Measurements from ENCODE around the gene MAGEB17. TPM values are rescaled to one million over a fixed set of nuclear protein-coding genes. Genes with fewer than 3 reads are reported as not detected.
"Not testable (repeated sequence)": the region's sequence is repeated elsewhere in the genome, so short reads cannot be mapped to it uniquely, and the experiment has no call there.

MAGEB17 gene
- total RNA-seq, 6 donors from 2014 or later, result not detected

- no peaks in the 10 kb centered on the region for H3K9me3 ChIP-seq
- H3K4me1 ChIP-seq, result no peaks in the 10 kb centered on the region
- H3K4me3 ChIP-seq, result no peak overlapping the region
- H3K27me3 ChIP-seq, result no peaks in the 10 kb centered on the region
- DNase-seq (no peak), ATAC-seq (ENCODE audit: low FRiP score in 2 of 2) (no peak)
- H3K36me3 ChIP-seq, result no peaks in the 10 kb centered on the region
- TF ChIP-seq, protein P1, sequence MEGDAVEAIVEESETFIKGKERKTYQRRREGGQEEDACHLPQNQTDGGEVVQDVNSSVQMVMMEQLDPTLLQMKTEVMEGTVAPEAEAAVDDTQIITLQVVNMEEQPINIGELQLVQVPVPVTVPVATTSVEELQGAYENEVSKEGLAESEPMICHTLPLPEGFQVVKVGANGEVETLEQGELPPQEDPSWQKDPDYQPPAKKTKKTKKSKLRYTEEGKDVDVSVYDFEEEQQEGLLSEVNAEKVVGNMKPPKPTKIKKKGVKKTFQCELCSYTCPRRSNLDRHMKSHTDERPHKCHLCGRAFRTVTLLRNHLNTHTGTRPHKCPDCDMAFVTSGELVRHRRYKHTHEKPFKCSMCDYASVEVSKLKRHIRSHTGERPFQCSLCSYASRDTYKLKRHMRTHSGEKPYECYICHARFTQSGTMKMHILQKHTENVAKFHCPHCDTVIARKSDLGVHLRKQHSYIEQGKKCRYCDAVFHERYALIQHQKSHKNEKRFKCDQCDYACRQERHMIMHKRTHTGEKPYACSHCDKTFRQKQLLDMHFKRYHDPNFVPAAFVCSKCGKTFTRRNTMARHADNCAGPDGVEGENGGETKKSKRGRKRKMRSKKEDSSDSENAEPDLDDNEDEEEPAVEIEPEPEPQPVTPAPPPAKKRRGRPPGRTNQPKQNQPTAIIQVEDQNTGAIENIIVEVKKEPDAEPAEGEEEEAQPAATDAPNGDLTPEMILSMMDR (IDR thresholded peaks at IDR 0.05), result no peak
- TF ChIP-seq POLR2AphosphoS5 (IDR thresholded peaks at IDR 0.05) (no peak), POLR2A (IDR thresholded peaks at IDR 0.05) (no peak), EP300 (IDR thresholded peaks at IDR 0.05) (no peak)
- H3K27ac ChIP-seq, result no peak overlapping the region
- 61 to 66% methylated on average over 4 to 5 of the region's 5 CpGs for WGBS, 2 donors
Measured at GRCh38 chrX:16155581-16156096, 11.6 kb upstream of the MAGEB17 start.

DNA sequence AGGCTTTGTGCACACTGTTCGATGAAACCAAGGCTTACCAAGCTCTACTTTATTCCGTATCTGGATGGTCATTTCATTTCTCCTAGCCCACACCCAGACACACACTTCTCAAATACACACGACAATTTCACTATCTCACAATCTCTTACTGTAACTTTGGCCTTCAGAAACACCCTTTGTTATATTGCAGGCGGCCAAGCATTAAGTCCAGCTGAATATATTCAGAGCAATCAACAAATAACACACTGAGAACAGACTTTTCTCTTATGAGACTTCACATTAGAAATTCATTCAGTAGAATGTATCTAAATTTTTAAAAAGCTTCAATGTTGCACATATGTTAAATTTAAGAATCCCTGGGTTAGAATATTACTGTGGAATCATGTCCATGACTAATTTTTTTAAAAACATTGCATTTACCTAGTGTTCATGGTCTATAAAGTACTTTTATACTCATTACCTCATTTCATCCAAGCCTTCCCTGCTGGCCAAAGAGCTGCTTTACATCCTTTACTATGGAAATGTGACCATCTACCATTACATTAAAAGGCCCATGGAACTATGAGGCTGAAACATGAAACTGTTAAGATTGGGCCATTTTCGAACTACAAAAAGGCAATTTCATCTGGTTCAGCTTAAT, 10.5 kb upstream of the MAGEB17 start:
- Histone ChIP-seq H3K9me3 (no peaks in the 10 kb centered on the region), H3K36me3 (no peaks in the 10 kb centered on the region), H3K4me1 (no peaks in the 10 kb centered on the region), H3K27ac (no peak overlapping the region), H3K27me3 (no peaks in the 10 kb centered on the region), H3K4me3 (no peak overlapping the region)
- DNase-seq, result no peak
- 86 to 96% methylated on average over 4 to 5 of the region's 5 CpGs for WGBS, 2 donors
- no peak for ATAC-seq (ENCODE audit: low FRiP score in 2 of 2)
- TF ChIP-seq POLR2A (IDR thresholded peaks at IDR 0.05) (no peak), EP300 (IDR thresholded peaks at IDR 0.05) (no peak), POLR2AphosphoS5 (IDR thresholded peaks at IDR 0.05) (no peak)
- TF ChIP-seq, protein P1 (IDR thresholded peaks at IDR 0.05), result no peak

- no peak for ATAC-seq (ENCODE audit: low FRiP score in 2 of 2)
- WGBS, 2 donors, result 63 to 66% methylated on average over 3 of the region's 3 CpGs
- Histone ChIP-seq H3K27ac (no peak overlapping the region), H3K9me3 (no peaks in the 10 kb centered on the region), H3K4me3 (no peak overlapping the region), H3K27me3 (no peaks in the 10 kb centered on the region), H3K36me3 (no peaks in the 10 kb centered on the region), H3K4me1 (no peaks in the 10 kb centered on the region)
- no peak for DNase-seq
- TF ChIP-seq, protein P1 (IDR thresholded peaks at IDR 0.05), result no peak
- TF ChIP-seq POLR2A (IDR thresholded peaks at IDR 0.05) (no peak), EP300 (IDR thresholded peaks at IDR 0.05) (no peak), POLR2AphosphoS5 (IDR thresholded peaks at IDR 0.05) (no peak)
Measured at GRCh38 chrX:16160729-16161128, 6.6 kb upstream of the MAGEB17 start.

- ATAC-seq (ENCODE audit: low FRiP score in 2 of 2); H3K27me3 ChIP-seq; H3K9me3 ChIP-seq; H3K4me1 ChIP-seq; H3K36me3 ChIP-seq; H3K4me3 ChIP-seq; H3K27ac ChIP-seq; DNase-seq: not testable (repeated sequence)
- 83 to 100% methylated on average over 2 of the region's 2 CpGs for WGBS, 2 donors
Measured at GRCh38 chrX:16161173-16161572, 6.1 kb upstream of the MAGEB17 start.

GRCh38 chrX:16162391-16162790, 4.9 kb upstream of the MAGEB17 start:
- 54 to 79% methylated on average over 4 to 5 of the region's 5 CpGs for WGBS, 2 donors

More at GRCh38 chrX:16162391-16162790, 4.9 kb upstream of the MAGEB17 start:
- Histone ChIP-seq H3K4me3 (no peak overlapping the region), H3K36me3 (no peaks in the 10 kb centered on the region), H3K4me1 (no peaks in the 10 kb centered on the region), H3K9me3 (no peaks in the 10 kb centered on the region), H3K27ac (no peak overlapping the region), H3K27me3 (no peaks in the 10 kb centered on the region)
- DNase-seq, result no peak
- TF ChIP-seq POLR2A (IDR thresholded peaks at IDR 0.05) (no peak), POLR2AphosphoS5 (IDR thresholded peaks at IDR 0.05) (no peak), EP300 (IDR thresholded peaks at IDR 0.05) (no peak)
- TF ChIP-seq, protein P1 (IDR thresholded peaks at IDR 0.05), result no peak
- no peak for ATAC-seq (ENCODE audit: low FRiP score in 2 of 2)
